ENCODE results near the gene AGBL3. TPM values are rescaled to one million over a fixed set of nuclear protein-coding genes. Genes with fewer than 3 reads are reported as not detected.

Gene AGBL3
- total and polyA plus RNA-seq, 2 experiments from 2014 or later: 3.2 to 5.6 TPM

DNA sequence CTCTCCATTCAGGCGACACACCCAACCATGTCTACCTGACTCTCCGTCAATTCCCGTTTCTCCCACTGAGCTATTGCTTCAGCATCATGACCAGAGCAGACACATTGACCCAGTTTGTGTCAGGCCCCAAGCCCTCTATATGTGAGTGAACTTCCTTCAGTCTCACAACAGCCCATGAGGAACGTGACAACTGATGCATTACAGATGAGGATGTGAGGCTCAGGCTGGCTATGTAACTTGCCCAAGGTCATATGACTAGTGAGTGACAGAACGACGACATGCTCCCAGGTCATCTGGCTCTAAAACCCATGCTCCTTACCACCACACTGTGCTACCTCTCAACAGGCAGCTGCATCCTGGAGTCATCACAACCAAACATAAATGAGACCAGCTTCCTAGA, 165.2 kb downstream of the AGBL3 start:
- no peak overlapping the region for H3K27ac Mint-ChIP-seq
- TF ChIP-seq POLR2AphosphoS5 (IDR thresholded peaks at IDR 0.05; ENCODE audit: low read depth) (no peak), EZH2phosphoT487 (IDR thresholded peaks at IDR 0.05; ENCODE audit: unreplicated experiment) (no peak), STAT1 (IDR thresholded peaks at IDR 0.05; ENCODE audit: unreplicated experiment) (no peak), CREB1 (CRISPR knock-in tag; IDR thresholded peaks at IDR 0.05; ENCODE audit: low read depth) (no peak), JUNB (IDR thresholded peaks at IDR 0.05; ENCODE audit: unreplicated experiment) (no peak), ZNF114 (CRISPR knock-in tag; IDR thresholded peaks at IDR 0.05) (no peak), ZNF331 (CRISPR knock-in tag; IDR thresholded peaks at IDR 0.05; ENCODE audit: low read depth) (no peak), EZH2 (IDR thresholded peaks at IDR 0.05; ENCODE audit: low read depth, unreplicated experiment) (no peak), NANOG (IDR thresholded peaks at IDR 0.05; ENCODE audit: borderline replicate concordance) (no peak)
- TF ChIP-seq, protein P1, sequence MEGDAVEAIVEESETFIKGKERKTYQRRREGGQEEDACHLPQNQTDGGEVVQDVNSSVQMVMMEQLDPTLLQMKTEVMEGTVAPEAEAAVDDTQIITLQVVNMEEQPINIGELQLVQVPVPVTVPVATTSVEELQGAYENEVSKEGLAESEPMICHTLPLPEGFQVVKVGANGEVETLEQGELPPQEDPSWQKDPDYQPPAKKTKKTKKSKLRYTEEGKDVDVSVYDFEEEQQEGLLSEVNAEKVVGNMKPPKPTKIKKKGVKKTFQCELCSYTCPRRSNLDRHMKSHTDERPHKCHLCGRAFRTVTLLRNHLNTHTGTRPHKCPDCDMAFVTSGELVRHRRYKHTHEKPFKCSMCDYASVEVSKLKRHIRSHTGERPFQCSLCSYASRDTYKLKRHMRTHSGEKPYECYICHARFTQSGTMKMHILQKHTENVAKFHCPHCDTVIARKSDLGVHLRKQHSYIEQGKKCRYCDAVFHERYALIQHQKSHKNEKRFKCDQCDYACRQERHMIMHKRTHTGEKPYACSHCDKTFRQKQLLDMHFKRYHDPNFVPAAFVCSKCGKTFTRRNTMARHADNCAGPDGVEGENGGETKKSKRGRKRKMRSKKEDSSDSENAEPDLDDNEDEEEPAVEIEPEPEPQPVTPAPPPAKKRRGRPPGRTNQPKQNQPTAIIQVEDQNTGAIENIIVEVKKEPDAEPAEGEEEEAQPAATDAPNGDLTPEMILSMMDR (conservative IDR thresholded peaks at IDR 0.05; ENCODE audit: low read depth in 2 of 2): no peak
- TF ChIP-seq, protein P2, sequence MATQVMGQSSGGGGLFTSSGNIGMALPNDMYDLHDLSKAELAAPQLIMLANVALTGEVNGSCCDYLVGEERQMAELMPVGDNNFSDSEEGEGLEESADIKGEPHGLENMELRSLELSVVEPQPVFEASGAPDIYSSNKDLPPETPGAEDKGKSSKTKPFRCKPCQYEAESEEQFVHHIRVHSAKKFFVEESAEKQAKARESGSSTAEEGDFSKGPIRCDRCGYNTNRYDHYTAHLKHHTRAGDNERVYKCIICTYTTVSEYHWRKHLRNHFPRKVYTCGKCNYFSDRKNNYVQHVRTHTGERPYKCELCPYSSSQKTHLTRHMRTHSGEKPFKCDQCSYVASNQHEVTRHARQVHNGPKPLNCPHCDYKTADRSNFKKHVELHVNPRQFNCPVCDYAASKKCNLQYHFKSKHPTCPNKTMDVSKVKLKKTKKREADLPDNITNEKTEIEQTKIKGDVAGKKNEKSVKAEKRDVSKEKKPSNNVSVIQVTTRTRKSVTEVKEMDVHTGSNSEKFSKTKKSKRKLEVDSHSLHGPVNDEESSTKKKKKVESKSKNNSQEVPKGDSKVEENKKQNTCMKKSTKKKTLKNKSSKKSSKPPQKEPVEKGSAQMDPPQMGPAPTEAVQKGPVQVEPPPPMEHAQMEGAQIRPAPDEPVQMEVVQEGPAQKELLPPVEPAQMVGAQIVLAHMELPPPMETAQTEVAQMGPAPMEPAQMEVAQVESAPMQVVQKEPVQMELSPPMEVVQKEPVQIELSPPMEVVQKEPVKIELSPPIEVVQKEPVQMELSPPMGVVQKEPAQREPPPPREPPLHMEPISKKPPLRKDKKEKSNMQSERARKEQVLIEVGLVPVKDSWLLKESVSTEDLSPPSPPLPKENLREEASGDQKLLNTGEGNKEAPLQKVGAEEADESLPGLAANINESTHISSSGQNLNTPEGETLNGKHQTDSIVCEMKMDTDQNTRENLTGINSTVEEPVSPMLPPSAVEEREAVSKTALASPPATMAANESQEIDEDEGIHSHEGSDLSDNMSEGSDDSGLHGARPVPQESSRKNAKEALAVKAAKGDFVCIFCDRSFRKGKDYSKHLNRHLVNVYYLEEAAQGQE (IDR thresholded peaks at IDR 0.05; ENCODE audit: unreplicated experiment): no peak
- TF ChIP-seq, protein P3, sequence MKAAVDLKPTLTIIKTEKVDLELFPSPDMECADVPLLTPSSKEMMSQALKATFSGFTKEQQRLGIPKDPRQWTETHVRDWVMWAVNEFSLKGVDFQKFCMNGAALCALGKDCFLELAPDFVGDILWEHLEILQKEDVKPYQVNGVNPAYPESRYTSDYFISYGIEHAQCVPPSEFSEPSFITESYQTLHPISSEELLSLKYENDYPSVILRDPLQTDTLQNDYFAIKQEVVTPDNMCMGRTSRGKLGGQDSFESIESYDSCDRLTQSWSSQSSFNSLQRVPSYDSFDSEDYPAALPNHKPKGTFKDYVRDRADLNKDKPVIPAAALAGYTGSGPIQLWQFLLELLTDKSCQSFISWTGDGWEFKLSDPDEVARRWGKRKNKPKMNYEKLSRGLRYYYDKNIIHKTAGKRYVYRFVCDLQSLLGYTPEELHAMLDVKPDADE (IDR thresholded peaks at IDR 0.05): no peak
- TF ChIP-seq, protein P4, sequence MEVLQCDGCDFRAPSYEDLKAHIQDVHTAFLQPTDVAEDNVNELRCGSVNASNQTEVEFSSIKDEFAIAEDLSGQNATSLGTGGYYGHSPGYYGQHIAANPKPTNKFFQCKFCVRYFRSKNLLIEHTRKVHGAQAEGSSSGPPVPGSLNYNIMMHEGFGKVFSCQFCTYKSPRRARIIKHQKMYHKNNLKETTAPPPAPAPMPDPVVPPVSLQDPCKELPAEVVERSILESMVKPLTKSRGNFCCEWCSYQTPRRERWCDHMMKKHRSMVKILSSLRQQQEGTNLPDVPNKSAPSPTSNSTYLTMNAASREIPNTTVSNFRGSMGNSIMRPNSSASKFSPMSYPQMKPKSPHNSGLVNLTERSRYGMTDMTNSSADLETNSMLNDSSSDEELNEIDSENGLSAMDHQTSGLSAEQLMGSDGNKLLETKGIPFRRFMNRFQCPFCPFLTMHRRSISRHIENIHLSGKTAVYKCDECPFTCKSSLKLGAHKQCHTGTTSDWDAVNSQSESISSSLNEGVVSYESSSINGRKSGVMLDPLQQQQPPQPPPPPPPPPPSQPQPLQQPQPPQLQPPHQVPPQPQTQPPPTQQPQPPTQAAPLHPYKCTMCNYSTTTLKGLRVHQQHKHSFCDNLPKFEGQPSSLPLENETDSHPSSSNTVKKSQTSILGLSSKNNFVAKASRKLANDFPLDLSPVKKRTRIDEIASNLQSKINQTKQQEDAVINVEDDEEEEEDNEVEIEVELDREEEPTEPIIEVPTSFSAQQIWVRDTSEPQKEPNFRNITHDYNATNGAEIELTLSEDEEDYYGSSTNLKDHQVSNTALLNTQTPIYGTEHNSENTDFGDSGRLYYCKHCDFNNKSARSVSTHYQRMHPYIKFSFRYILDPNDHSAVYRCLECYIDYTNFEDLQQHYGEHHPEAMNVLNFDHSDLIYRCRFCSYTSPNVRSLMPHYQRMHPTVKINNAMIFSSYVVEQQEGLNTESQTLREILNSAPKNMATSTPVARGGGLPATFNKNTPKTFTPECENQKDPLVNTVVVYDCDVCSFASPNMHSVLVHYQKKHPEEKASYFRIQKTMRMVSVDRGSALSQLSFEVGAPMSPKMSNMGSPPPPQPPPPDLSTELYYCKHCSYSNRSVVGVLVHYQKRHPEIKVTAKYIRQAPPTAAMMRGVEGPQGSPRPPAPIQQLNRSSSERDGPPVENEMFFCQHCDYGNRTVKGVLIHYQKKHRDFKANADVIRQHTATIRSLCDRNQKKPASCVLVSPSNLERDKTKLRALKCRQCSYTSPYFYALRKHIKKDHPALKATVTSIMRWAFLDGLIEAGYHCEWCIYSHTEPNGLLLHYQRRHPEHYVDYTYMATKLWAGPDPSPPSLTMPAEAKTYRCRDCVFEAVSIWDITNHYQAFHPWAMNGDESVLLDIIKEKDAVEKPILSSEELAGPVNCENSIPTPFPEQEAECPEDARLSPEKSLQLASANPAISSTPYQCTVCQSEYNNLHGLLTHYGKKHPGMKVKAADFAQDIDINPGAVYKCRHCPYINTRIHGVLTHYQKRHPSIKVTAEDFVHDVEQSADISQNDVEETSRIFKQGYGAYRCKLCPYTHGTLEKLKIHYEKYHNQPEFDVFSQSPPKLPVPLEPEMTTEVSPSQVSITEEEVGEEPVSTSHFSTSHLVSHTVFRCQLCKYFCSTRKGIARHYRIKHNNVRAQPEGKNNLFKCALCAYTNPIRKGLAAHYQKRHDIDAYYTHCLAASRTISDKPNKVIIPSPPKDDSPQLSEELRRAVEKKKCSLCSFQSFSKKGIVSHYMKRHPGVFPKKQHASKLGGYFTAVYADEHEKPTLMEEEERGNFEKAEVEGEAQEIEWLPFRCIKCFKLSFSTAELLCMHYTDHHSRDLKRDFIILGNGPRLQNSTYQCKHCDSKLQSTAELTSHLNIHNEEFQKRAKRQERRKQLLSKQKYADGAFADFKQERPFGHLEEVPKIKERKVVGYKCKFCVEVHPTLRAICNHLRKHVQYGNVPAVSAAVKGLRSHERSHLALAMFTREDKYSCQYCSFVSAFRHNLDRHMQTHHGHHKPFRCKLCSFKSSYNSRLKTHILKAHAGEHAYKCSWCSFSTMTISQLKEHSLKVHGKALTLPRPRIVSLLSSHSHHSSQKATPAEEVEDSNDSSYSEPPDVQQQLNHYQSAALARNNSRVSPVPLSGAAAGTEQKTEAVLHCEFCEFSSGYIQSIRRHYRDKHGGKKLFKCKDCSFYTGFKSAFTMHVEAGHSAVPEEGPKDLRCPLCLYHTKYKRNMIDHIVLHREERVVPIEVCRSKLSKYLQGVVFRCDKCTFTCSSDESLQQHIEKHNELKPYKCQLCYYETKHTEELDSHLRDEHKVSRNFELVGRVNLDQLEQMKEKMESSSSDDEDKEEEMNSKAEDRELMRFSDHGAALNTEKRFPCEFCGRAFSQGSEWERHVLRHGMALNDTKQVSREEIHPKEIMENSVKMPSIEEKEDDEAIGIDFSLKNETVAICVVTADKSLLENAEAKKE (CRISPR knock-in tag; IDR thresholded peaks at IDR 0.05): no peak
- no peaks in the 10 kb centered on the region for H3K79me2 ChIP-seq (replicated peaks; ENCODE audit: insufficient read depth)
- no peak overlapping the region for H3K4me2 ChIP-seq
- H4K20me1 ChIP-seq (replicated peaks; ENCODE audit: insufficient read depth): no peaks in the 10 kb centered on the region
- no peak for DNase-seq (ENCODE audit: low spot score)
- H3K9me2 ChIP-seq (ENCODE audit: insufficient read depth): peaks cover 5% of the 10 kb centered on the region; the same call in 1 of the 2 replicates
- no peaks in the 10 kb centered on the region for H3K27me3 ChIP-seq (ENCODE audit: insufficient read depth)
- no peaks in the 10 kb centered on the region; the same call in 1 of the 2 replicates for H3K4me1 ChIP-seq (ENCODE audit: insufficient read depth)
- H3K4me3 ChIP-seq: no peak overlapping the region
- H3K27ac ChIP-seq (ENCODE audit: low read depth): no peak overlapping the region
- peaks cover 18% of the 10 kb centered on the region for H3K36me3 Mint-ChIP-seq (ENCODE audit: low read depth)
- H3K4me1 Mint-ChIP-seq: peaks cover 8% of the 10 kb centered on the region; the same call in 2 of the 3 replicates
- no peaks in the 10 kb centered on the region for H3K27me3 Mint-ChIP-seq (ENCODE audit: insufficient read depth, low read depth, poor library complexity)
- H3F3A ChIP-seq (replicated peaks; ENCODE audit: low read depth): no peaks in the 10 kb centered on the region
- peaks cover 31% of the 10 kb centered on the region for H3K9me3 Mint-ChIP-seq
- no peak overlapping the region for H2AFZ ChIP-seq
- ATAC-seq: no peak
- no peak overlapping the region for H3K4me3 Mint-ChIP-seq
- H3K36me3 ChIP-seq (ENCODE audit: insufficient read depth): peaks cover 1% of the 10 kb centered on the region; the same call in 1 of the 2 replicates
